DMS79 treated with DMSO at 0.1 percent for 48 hours (cell line): Measurements from ENCODE around the gene CDC42EP3.
A peak's percentile ranks its signal among the peaks of the same experiment; 100 is the strongest.

Experiments
- DNase-seq: peaks from one replicate; lab custom pipeline; 2025; lab: John Stamatoyannopoulos, UW

Gene CDC42EP3

DNA sequence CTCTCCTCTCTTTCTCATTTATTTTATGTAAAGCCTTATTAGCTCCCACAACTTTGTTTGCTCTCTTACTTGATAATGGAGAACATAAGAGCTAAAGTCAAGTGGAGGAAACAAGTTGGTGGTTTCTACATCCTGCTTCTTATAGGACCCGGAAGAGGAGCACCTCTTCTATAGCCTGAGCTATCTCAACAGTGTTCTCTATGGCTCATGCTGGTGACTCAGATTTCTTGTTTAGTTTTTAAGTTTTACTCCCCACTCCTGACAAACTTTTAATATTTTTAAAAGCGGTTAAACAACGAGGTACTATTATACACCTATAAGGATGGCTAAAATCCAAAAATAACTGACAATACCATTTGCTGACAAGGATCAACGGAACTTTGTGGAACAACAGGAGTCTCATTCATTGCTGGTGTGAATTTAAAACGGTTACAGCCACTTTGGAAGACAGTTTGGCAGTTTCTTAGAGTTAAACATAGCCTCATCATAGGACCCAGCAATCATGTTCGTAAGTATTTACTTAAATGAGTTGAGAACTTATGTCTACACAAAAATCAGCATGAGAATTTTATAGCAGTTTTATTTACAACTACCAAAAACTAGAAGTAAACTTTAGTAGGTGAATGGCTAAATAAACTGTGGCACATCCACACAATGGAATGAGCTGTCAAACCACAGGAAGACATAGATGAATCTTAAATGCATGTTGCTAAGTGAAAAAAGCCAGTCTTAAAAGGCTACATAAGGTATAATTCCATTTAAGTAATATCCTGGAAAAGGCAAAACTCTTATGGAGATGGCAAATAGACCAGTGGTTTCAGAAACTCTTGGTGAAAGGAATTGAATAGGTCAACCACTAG lies 12.7 kb upstream of the CDC42EP3 start:
- peak; percentile 8 for DNase-seq

DNA sequence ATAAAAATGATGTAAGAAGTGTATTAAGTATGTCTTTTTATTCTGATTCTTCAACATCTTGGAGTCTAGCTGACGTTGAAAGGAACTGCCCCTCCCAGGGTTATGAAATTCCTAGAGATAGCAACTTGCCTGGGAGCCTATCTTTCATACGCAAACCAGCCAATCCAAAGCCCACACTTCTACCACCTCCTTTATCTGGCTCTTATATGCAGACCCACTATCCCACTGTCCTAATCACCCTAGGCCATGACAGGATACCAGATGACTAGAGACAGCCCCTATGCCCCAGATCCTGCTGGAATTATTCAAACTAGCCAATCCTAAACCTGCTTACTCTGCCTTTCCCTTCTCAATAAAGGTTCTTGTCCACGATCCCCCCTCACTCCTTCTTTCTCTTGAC lies 11.8 kb upstream of the CDC42EP3 start:
- DNase-seq = no peak

DNA sequence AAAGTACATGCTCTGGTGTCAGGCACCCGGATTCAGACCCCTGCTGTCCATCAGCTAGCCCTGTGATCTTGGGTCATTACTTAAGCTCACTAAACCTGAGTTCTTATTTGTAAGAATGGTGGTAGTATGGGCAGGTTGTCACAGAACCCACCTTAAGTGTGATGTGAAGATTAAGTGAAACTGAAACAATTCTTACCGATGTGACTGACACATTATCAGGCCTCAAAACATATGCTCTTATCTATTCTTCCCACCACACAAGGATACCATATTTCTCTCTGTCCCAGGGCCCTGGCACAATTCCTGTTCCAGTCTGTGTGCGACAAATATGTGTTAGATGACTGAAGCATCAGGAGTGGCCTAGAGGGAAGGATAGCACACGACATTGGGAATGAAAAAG lies 11.0 kb upstream of the CDC42EP3 start:
- no peak for DNase-seq

DNA sequence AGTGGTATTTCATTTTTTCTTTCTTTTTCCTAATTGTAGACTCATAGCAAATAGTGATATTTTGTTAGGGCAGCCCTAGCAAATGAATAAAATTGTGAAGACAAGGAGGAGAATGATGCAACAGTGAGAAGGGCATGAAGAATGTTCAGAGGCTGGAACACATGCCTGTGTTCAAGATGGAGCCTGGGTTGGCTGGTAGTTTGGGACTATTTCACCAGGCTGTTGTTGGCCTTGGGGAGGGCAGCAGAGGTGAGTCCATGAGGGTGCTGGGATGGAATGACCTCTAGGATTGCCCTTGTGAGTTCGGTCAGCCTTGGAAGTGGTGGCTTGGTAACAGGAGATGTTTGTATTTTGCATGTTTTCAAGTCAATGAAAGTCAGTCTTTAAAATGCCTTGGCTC lies 10.1 kb upstream of the CDC42EP3 start:
- no peak for DNase-seq

DNA sequence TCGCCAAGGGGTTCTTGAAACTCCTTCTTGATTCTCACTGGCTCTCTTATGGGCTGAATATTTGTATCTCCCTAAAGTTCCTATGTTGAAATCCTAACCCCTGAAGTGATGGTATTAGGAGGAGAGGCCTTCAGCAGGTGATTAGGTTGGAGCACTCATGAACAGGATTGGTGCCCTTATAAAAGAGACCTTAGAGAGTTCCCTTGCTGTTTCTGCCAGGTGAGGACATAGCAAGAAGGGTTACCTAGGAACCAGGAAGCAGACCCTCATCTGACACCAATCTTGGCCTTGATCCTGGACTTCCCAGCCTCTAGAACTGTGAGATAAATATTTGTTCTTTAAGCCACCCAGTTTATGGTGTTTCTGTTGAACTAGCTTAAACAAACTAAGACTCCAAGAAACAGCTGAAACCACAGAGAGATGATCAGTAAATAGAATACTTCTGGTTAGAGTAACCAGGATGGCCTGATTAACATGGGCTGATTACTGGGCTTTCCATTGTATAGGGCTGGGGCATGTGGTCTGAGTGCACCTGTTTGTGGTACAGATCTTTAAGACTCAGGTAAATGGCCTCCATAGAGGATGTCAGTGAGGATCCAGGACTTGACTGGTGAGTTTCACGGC lies 7.7 kb upstream of the CDC42EP3 start:
- peak; percentile 33 for DNase-seq

DNA sequence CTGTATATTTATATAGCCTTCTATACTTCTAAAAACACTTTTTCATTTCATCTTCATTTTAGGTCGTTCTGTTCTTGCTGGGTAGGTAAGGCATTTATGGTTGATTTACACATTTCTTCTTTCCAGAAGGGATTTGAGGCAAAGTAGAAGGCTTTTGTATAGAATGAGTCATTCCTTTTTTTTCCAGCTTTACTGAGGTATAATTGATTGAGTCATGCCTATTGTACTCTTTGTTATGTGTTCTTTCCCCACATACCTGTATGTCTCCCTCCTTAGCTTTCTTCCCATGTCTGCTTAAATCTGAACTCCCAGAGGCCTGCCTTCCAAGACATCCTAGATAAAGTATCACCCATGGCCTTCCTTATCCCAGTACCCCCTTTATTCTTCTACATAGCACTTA lies 4.8 kb upstream of the CDC42EP3 start:
- DNase-seq = no peak

DNA sequence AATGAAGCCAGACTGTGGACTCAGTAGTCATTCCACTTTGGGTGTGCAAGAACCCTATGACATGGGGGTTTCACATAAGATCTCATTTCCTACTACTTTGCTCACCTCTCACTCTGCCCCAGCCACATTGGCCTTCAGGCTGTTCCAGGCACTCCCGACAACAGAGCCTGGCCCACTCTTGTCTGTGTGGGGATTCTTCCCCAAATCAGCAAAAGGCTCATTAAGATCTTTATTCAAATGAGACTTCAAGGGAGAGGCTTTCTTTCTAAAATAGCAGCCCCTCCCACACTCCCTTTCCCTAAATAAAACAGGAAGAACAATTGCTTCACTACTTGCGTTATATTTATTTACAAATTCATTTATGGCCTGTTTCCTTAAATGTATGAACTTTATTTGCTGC lies 3.5 kb upstream of the CDC42EP3 start:
- DNase-seq = no peak

DNA sequence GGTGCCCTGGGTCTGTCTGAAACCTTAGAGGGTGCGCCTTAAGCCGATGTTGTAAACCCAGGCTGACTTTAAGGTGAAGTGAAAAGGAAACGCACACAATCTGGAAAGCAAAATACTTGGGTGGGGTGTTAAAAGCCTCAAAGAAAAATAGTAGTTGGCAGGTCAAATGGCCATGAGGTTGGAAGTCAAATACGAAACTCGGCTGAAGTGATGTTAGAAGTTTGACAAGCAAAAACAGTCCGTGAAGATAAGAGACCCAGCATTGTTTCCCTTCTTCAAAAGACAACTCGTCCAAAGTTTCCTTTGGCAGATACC lies 1.4 kb upstream of the CDC42EP3 start:
- DNase-seq = no peak

DNA sequence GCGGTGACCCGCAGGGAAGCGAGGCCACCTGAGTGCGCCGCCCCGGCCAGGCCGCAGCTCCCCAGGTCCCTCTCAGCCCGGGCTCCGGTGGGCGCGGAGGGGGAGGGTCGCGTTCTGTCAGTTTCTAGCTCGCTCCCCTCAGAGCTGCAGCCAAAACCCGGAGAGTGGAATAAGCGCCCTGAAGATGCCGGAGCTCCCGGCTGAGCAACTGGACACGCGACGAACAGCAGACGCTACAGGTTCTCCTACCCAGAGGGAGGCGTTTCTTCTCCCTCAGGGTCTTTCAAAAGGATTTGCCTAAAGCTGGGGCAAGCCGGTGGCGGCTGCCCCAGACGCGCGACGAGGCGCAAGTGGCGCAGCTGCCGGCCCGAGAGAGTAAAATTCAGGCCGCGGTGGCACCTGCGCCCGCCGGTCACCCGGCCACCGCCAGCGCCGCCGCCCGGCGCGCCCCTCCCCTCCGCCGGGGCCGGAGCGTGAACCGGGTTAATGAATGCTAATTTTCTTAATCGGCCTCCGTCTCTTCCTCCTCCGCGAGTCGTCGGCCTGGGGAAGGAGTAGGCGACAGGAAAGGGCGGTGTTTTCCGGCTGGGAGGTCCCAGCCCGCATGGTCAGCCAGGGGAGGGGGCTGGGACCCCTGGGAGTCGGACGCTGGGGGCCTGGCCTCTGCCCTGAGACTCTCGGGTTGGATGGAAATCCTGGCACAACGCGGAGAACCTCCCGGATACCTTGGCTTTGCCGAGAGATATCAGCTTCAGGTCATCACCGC lies 845 bp upstream of the CDC42EP3 start:
- peak; percentile 71 for DNase-seq

DNA sequence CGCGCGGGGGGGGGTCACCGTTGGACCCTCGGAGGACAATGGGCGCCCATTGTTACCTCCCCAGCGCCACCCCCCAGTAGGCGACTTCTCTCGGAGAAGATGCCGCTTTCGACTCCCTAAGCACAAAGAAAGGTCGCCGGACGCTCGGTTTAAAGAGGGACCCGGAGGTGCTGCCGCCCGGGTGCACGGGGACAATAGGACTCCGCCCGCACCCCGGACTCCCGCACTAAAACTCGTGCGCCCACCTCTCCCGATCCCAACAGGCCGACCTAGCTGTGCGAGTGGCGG lies 318 bp upstream of the CDC42EP3 start:
- DNase-seq = no peak

DNA sequence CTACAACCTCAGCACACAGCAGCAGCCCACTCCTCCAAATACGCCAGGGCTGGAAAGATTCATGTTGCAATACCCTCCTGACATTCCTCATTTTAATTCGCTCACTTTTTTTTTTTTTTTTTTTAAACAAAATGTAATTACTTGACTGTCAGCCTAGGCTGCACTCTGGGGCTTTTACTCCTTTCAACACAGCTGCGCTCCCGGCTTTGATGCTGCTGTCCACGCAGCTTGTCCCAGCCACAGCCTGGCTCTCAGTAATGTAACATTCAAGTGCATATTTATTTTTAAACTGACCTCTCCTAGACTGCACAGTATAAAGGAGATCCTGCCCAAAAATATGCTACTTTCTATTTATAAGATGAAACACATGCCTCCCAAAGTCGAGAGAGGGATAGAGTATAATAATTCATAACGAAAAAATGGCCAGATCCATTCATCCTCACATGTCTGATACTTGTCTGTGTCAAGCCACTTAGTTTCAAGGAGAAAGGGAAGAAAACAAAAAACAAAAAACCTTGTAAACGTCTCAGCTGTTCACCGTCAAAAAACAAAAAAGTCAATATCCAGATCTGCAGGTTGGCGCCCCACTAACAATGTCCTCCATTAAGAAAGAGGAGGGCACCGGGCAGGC lies 949 bp downstream of the CDC42EP3 start:
- DNase-seq = no peak

DNA sequence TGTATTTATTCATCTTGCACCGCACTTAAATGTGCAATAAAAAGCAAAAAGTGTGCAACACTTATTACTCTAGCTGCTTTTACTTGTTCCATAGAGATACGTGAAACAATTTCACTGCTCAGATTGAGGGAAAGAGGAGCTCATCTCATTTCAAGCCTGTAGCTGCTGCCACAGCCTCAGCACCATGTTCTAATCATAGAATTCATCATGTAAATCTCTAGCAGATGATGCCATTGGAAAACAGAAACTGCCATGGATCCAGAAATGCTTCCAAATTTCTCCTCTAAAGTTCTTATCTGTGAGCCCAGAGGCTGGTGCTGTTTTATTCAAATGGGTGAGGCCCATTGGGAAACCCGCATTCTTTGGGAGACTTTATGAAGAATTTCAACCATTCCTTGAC lies 2.0 kb downstream of the CDC42EP3 start:
- DNase-seq = no peak

DNA sequence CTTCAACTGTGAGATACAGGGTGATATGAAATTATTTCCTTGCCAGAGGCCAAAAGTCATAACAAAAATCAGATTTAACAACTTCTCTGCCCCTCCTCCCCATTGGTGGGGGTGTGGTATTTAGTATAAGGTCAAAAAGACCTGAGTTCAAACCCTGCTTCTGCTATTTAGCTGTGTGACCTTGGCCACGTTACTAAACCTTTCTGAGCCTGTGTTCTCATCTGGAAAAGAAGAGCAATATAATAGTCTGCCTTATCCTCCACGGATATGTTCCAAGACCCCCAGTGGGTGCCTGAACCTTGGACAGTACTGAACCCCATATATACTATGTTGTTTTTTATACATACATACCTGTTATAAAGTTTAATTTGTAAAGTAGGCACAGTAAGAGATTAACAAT lies 3.7 kb downstream of the CDC42EP3 start:
- DNase-seq = no peak

DNA sequence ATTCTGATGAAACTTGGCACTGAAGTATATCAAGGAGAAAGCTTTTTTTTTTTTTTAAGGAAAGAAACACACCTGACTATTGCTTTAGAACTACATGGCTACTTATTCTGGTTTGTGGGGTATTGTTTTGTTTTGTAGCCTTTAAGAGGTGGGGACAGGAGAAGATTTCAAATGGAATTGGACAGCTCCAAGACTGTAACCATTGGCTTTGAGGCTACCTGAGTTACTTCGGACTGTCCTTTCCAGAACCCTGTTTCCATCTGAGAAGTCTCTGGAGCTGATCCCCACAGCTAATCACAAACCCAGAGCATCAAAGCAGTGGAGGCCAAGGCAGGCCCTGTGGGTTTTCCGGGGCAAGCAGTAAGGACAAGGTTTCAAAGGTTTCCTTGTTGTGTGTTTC lies 4.7 kb downstream of the CDC42EP3 start:
- DNase-seq = no peak

DNA sequence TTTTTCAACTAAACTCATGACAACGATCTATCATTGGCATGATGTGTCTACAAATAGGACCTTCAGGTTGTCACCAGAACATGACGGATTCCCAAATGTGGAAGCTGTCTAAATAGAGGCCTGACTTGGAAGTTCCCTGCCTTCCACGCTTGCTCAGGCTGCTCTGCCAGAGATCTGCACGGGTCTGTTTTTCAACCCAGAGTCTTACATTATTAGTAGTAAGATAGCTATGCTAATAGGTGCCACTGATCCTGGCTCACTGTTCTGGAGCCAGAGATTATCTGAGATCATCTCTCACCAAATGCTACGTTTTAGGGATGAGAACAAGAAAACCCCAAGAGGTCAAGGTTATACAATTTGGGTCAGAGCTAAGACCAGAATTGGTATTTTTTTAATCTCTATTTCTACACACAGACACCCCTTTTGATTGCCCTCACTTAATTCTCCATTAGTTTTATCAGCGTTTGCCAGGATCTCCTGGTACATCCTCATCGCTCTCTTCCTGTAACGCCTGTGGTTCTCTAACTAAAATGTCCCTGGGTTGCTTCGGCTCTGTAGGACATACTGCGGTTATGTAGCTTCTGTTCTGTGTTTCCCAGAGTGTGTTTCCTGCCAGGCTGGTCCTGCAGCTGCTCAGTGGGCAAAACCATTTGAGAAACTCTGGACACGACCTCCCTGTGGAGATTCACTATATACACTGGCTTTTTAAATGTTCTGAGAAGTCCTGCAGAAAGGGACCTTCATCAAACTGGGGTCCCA lies 5.7 kb downstream of the CDC42EP3 start:
- DNase-seq = no peak

DNA sequence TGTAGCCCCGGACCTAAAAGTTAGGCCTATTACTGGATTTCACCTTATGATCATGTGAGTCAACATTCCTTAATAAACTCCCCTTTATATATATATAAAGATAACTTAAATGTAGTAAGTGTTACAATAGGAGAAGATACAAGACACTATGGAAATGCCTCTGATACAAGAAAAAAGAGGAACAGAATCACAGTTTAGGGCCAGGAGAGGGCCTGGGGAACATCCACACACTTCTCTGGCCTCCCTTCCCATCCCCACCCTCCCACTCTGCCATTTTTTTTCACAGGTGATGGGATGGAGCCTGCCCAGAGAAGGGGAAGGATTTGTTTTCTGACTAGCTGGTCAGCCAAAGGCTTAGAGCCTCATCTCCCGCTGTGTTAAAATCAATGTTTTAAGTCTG lies 6.4 kb downstream of the CDC42EP3 start:
- DNase-seq = no peak

DNA sequence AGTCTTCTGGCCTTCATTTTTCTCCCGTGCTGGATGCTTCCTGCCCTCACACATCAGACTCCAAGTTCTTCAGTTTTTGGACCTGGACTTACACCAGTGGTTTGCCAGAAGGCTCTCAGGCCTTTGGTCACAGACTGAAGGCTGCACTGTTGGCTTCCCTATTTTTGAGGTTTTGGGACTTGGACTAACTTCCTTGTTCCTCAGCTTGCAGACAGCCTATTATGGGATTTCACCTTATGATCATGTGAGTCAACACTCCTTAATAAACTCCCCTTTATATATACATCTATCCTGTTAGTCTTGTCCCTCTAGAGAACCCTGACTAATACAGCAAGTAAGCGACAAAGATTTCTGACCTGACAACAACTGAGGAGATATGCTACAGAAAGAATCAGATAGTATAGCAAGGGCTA lies 7.2 kb downstream of the CDC42EP3 start:
- DNase-seq = no peak

DNA sequence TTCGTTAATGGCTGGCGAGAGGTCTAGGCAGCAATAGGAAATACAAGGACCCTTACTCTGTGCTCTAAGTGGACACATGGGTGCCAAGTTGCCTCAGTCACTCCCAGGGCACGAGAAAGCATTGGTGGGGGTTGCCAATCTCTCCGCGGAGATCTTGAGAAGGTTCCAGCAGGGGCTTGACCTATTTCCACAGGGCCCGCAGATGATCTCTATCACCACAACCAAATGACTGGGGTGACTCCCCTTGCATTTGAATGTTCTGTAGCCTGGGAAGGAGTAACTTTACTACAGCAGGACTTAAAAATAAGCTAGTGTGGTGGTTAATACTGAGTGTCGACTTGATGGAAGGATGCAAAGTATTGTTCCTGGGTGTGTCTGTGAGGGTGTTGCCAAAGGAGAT lies 8.1 kb downstream of the CDC42EP3 start:
- DNase-seq = no peak

DNA sequence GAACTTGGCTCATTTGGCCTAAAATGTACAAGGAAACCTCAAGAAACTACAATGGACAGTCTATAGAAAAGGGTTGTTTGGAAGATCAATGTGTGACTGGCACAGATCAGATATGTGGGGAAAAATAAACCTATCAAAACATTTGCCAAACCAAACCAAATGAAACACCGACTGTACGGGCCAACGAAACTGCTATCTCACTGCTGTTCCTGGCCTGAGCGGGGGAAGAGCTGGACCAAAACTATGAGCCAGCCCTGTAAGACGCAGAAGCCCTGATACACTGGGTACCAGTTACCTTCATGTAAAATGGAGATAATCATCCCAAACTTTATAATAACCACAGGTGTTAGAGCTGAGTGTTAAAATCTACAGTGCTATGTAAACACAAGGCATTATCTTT lies 11.7 kb downstream of the CDC42EP3 start:
- no peak for DNase-seq

DNA sequence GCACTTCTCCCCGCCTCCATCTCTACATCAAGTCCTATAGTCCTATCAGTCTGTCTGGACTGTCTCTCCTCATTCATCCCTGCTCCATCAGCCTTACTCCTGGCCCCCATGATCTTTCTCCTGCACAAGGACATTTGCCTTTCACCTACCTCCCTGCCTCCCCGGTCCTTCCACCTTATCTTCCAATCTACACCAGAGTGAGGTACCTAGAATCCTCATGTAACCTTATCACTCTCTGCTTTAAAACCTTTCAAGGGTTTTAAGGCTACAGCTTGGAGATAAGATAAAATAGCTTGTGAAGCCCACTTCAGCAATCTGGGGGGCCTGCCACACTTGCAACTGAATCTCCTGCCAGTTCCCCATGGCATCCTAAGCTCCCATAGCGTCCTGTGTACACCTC lies 12.8 kb downstream of the CDC42EP3 start:
- DNase-seq = no peak

DNA sequence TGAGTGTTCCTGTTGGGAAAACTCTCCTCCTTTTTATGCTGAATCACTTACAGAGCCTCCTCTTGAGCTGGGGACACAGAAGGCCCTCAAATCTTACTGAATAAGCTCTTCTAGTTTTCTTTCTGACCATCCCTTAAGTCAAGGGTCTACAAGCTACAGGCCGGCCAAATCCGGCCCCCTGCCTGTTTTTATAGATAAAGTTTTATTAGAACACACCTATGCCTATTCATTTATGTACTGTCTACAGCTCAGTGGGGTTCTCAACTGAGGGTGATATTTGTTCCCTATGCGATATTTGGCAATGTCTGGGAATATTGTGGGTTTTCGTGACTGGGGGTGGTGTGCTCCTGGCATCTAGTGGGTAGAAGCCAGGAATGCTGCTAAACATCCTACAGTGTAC lies 14.0 kb downstream of the CDC42EP3 start:
- DNase-seq = no peak
